Stimulated activated CD8-positive, alpha-beta memory T cell treated with anti-CD3 and anti-CD28 coated beads, Interleukin-15, amount 100 ng/mL, for 48 hours (primary cell): ENCODE results near the gene LYST.
"Not testable (repeated sequence)": the region's sequence is repeated elsewhere in the genome, so short reads cannot be mapped to it uniquely, and the experiment has no call there.

Experiments
- DNase-seq, 2 donors: peaks; one replicate each; pipeline ENCODE4 v3.0.0-alpha.2; 2020; ENCODE audit warnings: low read depth in 2 of 2

The LYST gene

GRCh38 chr1:235866205-235866912 is at the start of gene LYST:
Gene LYST (minus strand): TSS chr1:235866906. CDS start chr1:235830417, 36,489 bp downstream.
- DNase-seq: peak; percentile 38 to 43

- not testable (repeated sequence) for DNase-seq
These were observed 48.8 kb upstream of the LYST start for GRCh38 chr1:235915489-235915888.

DNA sequence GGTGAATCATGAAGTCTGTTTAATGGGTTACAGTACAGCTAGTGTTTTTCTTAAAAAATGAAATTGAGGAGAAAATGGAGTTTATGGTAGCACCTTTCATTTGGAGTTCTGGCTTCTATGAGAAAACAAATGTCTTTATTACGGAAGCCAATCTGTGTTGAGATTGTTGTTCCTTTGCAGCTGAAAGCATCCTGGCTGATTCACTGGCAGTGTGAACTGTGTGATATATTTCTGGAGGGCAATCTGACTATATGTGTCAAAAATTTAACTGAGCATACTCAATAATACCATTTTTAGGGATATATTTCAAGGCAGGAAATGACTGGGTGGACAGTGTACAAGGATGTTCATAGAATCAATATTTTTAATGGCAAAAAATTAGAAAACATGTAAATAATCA is 46.6 kb upstream of the LYST start:
- no peak for DNase-seq

- no peak for DNase-seq
These were observed 45.2 kb upstream of the LYST start for GRCh38 chr1:235911876-235912275.

- DNase-seq: no peak
These were observed 44.6 kb upstream of the LYST start for GRCh38 chr1:235911300-235911662.

GRCh38 chr1:235910357-235911299 is 43.9 kb upstream of the LYST start:
- DNase-seq: peak; percentile 40 to 43

GRCh38 chr1:235908742-235909520 is 42.2 kb upstream of the LYST start:
- DNase-seq: no peak

DNA sequence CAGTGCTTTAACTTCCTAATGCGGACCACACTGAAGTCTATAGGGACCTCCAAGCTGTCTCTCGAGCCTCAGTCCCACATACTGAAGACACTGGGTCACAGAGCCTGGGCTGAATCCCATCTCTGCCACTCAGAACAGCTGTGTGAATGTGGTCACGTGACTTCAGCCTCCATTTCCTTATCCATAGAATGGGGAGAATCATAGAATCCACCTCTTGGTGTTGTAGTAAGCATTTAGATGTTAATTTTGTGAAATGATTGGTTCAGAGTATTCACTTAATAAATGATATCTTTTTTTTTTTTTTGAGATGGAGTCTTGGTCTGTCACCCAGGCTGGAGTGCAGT is 41.2 kb upstream of the LYST start:
- DNase-seq: no peak

GRCh38 chr1:235907187-235907896 is 40.6 kb upstream of the LYST start:
- DNase-seq: no peak

DNA sequence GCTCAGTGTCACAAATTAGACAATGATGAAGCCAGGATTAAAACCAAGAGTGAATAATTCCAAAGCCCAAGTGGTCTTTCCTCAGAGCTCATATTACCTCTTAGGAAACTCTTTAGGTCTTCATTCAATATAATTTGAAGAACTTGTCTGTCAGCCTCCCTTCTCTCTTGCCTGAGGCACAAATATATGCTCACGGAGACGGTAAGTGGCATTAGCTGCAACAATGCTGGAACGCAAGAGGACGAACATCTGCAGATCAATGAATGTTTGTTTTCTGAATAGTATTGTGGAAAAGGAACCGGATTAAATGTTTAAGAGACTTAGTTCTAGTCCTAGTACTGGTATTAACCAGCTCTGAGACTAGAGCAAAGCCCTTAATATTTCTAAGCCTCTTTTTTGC is 39.7 kb upstream of the LYST start:
- DNase-seq: no peak

DNA sequence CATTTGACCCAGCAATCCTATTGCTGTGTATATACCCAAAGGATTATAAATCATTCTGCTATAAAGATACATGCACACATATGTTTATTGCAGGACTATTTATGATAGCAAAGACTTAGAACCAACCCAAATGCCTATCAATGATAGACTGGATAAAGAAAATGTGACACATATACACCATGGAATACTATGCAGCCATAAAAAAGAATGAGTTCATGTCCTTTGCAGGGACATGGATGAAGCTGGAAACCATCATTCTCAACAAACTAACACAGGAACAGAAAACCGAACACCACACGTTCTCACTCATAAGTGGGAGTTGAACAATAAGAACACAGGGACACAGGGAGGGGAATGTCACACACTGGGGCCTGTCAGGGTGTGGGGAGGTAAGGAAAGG is 37.1 kb upstream of the LYST start:
- not testable (repeated sequence) for DNase-seq

DNA sequence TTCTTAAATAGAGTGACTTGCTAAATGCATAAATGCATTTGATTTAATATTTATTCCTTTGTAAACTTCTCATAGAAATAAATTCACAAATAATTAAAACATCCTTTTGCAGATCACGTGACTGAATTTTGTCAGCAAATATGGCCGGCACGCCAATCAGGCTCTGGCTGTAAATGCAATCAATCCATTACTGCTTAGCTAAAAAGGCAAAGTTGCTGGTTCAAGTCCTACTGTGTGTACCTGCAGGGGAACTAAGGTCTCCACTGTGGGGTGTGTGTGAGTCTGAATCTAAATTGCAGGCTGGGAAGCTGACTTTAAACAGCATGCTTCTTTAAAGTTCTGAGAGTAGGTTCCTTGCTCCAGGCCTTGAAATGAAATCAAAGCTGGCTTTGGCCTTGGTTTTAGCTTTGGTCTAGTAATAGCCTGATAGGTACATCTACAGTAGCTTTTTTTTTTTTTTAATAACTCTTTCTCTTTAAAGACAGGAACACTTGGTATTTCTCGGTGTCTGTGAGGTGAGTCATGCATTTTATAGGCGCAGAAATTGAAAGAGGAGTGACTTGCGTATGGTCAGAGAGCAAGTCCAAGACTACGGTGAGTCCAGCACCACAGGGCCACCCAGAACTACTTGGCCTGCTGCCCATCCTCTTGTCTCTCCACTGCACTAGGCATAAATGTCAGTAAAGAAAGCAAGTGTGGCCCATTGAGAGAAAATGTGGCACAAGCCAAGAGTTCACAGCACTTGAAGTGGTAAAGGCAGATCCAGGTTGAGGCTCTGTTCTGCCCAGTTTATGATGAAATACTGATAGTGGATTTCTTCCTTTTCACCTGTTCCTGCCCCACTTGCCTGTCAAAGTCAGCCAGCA is 36.2 kb upstream of the LYST start:
- no peak for DNase-seq

GRCh38 chr1:235901461-235901860 is 34.8 kb upstream of the LYST start:
- no peak for DNase-seq

DNA sequence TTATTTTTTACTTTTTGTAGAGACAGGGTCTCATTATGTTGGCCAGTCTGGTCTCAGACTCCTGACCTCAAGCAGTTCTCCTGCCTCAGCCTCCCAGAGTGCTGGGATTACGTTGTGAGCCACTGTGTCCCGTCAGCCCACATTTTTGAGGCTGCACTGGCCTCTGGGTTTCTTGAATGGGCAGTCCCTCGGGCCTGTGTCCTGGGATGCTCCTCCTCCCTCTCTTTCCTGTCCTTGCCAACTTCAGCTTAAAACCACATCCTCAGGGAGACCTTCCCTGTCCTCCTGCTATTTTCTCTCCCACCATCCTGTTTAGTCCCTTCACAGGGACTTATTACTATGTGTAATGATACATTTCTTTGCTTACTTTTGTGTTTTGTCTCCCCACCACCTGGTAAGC is 31.4 kb upstream of the LYST start:
- DNase-seq: no peak

DNA sequence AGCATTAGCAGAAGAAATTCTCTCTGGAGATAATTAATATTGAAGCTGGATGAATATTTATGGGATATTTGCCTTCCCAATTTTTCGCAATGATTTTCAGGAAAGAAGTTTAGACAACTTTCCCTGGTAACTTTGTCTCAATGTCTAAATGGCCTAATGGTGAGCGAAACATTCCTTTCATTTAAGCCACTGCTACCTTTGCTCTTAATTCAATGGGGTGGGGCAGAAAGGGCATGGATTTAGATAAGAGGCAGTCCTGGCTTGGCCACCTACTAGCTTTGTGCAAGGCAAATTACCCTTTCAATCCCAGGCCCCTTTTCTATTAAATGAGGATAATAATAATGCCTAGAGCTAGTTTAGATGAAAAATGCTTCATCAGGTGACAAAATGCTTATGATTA is 27.1 kb upstream of the LYST start:
- DNase-seq: no peak

DNA sequence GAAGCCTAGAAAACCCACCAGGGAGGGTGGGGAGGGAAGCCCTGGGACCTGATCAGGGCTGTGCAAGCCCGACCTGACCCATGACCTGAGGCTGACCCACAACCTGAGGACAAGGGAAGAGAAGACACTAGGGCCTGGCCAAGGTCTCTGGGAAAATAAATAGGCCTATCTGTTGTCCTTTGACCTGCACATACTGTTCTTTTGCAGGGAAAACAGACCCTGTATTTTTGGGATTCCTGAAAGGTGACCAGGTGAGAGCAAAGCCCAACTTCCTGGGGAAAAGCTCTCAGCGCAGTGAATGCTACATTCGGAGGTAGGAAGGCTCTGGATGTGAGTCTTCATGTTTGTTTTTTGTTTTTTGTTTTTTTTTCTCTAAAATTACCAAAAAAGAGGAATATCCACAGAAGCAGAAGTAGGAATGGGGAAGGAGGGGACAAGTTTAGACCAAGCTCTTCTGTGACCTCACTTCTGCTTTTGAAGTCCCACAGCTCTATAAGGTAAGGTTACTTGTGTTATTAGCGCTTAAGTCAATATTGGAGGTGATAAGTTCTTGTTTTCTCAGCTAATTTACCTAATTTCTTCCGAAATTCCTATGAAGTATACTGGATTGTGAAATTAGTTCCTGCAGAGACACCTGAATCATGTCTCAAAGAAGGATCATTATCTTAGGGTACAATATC is 26.2 kb upstream of the LYST start:
- no peak for DNase-seq

- DNase-seq: no peak
These were observed 25.5 kb upstream of the LYST start for GRCh38 chr1:235892202-235892601.

DNA sequence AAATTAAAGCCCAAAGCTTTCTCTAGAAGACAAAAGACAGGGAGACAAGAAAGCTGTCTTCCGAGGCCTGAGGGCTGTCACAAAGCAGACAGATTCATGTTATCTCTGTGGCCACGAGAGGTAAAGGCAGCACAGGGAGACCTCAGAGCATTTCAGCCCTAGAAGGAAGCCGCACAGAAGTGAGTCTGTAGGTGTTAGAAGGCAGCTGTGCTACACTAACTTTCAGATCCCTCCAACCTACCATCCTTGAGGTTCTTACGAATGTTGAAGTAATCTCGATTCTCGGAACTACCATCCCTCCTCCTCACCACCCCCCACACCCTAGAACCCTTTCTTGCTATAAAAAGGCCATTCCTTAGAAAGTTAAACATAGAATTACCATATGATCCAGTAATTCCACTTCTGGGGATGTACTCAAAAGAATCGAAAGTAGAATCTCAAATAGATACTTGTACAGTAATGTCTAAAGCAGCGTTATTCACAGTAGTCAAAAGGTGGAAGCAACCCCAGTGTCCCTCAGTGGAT is 21.5 kb upstream of the LYST start:
- DNase-seq: peak; percentile 51 to 64

DNA sequence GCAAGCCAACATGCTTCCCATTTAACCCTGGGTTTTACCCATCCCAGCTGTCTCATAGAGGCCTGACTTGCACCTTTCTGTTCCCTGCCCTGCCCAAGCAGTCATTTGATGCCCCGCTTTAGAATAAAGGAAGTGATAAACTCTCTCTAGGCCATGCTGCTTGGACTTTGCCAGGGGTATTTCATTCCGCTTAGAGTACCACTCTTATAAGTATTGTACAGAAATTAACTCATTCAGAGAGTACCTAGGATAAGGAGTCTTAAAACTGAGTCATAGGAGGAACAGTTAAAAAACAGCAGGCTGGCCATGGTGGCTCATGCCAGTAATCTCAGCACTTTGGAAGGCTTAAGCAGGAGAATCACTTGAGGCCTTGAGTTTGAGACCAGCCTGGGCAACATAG is 21.0 kb upstream of the LYST start:
- DNase-seq: no peak
